Measurements from ENCODE around the gene PIK3AP1.
A peak's percentile ranks its signal among the peaks of the same experiment; 100 is the strongest.
"Not testable (repeated sequence)": the region's sequence is repeated elsewhere in the genome, so short reads cannot be mapped to it uniquely, and the experiment has no call there.

Gene PIK3AP1, protein sequence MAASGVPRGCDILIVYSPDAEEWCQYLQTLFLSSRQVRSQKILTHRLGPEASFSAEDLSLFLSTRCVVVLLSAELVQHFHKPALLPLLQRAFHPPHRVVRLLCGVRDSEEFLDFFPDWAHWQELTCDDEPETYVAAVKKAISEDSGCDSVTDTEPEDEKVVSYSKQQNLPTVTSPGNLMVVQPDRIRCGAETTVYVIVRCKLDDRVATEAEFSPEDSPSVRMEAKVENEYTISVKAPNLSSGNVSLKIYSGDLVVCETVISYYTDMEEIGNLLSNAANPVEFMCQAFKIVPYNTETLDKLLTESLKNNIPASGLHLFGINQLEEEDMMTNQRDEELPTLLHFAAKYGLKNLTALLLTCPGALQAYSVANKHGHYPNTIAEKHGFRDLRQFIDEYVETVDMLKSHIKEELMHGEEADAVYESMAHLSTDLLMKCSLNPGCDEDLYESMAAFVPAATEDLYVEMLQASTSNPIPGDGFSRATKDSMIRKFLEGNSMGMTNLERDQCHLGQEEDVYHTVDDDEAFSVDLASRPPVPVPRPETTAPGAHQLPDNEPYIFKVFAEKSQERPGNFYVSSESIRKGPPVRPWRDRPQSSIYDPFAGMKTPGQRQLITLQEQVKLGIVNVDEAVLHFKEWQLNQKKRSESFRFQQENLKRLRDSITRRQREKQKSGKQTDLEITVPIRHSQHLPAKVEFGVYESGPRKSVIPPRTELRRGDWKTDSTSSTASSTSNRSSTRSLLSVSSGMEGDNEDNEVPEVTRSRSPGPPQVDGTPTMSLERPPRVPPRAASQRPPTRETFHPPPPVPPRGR

DNA sequence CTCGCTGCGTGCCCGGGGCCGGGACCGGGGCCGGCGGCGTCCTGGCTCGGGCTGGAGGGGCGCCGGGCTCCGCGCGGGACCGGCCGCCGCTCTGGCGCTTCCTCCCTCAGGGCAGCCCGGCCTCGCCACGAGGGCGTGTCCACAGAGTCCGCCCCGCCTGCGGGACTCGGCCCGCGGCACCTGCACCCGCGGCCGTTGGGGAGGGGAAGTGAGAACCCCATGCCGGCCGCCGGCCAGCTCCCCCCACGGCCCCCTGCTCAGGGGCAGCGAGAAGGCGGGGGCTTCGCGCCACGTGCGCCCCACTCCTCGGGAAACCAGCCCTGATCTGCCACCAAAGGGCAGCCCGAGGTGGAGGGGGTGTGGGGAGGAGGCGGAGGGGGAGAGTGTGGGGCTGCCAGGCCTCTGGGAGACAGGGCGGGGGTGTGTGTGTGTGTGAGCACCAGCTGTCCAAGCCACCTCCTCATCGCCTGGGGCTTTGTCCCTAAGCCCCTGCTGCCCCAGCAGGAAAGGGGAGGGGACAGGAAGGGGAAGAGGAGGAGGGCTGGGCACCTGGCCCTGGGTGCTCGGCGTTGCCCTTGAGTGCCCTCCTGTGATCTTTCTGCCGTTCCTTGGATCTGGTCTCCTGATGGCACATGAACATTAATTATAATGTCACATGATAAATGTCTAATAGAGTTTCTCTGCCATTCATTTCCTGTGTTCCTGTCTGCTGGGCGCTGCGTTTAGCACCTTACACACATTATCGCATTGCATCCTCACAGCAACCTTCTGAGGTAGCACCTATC is at the start of gene PIK3AP1:
PIK3AP1 (minus strand) TSS at position 93 of the 785 bp plus-strand sequence. CDS start 120 bp downstream, outside the sequence.
- DNase-seq: peak; percentile 82

DNA sequence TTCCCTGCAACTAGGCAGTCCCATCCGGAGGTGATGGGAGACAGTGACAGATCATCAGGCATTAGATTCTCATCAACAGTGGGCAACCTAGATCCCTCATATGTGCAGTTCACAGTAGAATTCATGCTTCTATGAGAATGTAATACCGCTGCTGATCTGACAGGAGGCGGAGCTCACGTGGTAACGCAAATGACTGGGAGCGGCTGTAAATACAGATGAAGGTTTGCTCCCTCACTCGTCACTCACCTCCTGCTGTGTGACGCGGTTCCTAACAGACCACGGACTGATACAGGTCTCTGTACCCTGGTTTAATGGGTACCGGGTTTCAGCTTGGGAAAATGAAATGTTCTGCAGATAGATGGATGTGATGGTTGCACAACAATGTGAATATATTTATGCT is 47.8 kb upstream of the PIK3AP1 start:
- DNase-seq: no peak

DNA sequence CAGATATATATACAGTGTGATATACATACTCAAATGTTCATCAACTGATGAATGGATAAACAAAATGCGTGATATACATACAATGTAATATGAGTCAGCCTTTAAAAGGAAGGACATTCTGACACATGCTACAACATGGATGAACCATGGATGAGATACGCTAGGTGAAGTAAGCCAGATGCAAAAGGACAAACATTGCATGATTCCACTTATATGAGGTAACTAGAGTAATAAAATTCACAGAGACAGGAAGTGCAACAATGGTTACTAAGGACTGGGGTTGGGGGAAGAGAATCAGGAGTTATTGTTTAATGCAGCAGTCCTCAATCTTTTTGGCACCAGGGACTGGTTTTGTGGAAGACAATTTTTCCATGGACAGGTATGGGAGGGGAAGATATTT is 47.3 kb upstream of the PIK3AP1 start:
- DNase-seq: no peak

DNA sequence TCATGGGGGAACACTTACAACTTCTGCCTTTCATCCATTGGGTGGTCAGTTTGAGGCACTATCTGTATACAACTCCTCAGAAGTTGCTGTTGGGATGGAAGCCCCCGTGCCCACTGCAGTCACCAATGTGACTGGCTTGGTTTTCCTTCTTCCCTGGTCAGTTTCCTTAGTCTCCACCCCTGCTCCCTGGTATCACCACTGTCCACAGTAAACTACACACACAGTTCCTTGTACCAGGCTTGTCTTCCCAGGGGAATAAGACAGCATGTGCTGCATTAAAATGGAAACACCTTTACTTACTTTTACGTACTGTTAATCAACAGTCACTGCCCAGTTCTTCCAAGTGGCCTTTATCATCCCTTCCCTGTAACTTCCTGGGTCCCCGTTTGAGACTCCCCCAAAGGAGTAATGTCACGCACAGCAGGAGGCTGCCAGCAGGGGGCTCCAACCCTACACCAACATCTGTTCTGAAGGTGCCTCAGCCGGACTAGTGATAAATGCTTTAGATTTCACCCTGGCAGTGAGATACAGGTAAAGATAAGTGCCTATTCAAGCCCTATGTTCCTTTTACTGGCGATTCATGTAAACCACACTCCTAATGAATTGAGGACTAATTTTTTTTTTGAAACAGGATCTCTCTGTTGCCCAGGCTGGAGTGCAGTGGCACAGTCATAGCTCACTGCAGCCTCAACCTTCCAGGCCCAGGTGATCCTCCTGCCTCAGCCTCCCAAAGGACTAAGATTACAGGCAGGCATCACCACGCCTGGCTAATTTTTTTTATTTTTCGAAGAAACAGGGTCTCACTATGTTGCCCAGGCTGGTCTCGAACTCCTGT is 45.3 kb upstream of the PIK3AP1 start:
- peak; percentile 51 for DNase-seq

DNA sequence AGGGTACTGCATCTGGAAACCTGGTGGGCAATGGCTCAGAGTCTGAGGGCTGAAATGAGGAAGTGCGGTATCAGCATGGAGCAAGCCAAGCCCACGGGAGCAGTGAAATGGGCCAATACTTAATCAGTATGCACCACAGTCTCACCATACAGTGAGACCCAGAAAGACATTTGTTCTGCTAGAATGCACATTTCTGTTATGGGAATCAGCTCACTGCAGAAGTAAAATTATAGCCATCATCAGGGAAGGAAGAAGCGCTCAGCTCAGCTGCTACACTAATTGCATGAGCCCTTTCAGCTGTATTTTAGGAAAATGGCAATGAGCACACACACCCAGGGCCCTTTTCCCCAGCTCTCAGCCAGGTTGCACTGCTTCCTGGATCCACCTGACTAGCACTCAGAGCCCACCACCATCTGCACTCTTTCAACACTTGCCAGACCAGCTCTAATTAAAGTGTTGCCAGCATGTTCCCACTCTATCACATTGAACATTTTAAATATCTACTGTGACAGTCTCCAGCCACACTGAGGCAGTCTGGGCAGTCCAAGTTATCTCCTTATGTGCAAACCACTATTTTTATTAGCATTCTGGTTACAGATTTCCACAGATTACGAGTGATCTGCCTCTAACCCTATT is 44.2 kb upstream of the PIK3AP1 start:
- no peak for DNase-seq

DNA sequence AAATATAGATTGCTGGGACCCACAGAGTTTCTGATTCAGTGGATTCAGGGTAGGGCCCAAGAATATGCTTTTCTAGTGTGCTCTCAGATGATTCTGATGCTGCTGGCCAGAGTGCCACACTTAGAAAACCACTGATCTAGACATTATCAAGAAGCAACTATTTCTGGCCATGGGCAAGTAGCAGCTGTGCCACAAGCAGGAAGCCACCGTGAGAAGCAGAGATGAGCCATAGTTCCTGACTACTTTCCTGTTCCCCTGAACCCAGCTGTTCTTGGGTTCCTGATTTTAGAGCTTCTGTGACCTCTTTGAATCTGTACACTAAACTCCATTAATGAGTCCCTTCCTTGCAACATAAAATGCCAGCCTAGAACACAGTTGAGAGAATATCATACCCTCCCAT is 38.1 kb upstream of the PIK3AP1 start:
- DNase-seq: peak; percentile 26

DNA sequence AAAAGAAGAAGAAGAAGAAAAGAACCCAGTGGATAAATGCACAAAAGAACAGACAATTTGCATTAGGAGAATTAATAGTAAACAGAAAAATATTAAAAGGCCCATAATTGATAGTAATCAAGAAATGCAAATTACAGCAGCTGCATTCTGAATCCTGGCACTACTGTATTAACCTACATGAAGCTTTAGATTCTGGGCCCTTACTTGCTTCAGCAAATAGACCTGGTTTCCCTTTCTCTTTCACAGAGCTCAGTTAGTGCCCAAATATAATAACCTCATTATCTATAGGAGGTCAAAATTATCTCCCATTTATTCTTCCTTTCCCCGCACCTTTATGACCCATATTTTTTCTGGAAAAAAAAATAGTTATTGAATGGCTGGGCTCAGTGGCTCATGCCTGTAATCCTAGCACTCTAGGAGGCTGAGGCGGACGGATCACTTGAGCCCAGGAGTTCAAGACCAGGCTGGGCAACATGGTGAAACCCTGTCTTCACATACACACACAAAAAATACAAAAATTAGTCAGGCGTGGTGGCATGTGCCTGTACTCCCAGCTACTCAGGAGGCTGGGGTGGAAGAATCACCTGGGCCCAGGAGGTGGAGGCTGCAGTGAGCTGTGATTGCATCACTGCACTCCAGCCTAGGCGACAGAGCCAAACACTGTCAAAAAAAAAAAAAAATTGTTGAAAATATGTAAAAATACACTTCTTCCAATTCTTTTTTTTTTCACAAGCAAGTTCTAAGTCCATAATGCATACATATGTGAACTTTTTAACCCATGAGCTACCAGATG is 36.0 kb upstream of the PIK3AP1 start:
- no peak for DNase-seq

DNA sequence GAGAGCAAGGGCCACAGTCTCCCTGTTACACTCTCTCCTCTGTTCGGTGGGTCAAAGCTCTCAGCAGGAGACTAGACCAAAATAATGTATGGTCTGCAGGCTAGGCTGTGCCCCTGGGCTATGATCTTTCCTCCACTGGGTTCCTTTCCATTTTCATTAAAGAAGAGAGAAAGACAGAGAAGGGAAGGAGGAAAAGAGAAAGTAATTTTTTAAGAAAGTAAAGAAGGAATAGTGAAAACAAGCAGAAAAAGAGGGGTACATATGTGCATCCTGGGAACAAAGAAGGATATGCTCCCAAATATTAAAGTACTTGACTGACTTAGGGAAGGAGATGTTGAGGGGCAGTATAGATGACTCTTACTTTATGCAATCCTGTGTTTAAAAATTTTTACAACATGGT is 33.6 kb upstream of the PIK3AP1 start:
- DNase-seq: no peak

DNA sequence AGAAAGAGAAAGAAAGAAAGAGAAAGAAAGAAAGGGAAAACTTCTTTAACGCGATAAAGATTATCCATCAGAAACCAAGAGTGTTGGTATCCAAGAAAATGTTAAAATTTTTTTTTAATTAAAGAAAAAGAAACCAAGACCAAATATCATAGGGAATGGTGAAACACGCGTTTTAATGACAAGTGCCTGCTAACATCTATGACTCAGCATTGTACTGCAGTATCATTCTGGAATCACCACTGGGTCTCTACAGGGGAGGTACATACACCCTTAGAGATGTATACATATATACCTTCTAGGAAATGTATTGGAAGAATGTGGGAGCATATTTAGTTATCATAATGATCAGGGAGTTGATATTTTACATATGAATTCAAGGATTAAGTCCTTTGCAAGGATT is 32.1 kb upstream of the PIK3AP1 start:
- DNase-seq: no peak

DNA sequence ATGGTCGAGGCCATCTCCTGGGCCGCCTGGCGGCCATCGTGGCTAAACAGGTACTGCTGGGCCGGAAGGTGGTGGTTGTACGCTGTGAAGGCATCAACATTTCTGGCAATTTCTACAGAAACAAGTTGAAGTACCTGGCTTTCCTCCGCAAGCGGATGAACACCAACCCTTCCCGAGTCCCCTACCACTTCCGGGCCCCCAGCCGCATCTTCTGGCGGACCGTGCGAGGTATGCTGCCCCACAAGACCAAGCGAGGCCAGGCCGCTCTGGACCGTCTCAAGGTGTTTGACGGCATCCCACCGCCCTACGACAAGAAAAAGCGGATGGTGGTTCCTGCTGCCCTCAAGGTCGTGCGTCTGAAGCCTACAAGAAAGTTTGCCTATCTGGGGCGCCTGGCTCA is 30.0 kb upstream of the PIK3AP1 start:
- not testable (repeated sequence) for DNase-seq

DNA sequence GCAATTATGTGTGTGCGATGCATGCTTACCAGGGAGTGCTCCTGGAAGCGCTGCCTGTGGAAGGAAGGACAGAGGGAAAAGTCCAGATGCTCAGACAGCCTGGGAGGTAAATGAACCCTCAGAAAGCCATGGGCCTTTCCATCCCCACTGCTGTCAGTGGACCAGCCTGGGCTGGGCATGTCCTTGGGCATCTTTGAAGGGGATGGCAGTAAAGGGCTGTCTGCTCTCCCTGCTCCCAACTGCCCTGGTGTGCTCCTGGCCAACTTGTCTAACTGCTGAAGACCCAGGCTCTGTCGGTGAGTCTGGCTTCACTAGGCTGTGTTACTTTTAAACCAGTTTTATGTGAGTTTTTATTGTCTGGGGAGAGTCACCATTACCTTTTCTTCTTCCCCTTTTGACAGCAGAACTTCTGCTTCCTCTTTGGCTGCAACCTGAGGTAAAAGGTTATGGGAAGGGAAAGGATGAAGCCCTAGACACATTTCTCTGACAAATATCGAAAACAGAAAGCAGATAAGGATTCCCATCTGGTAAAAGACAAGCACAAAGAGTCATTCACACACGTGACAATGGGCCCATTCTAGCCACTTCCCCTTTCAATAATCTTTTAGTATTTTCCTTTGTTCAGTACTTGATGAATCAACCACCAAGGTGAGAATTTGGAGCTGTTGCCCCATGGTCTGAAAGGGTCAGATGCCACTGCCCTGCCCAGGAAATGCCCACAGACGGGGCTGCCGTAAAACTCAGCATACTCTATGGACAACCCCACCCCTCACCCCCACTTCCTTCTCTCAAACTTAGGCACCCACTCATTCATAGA is 27.6 kb upstream of the PIK3AP1 start:
- no peak for DNase-seq

DNA sequence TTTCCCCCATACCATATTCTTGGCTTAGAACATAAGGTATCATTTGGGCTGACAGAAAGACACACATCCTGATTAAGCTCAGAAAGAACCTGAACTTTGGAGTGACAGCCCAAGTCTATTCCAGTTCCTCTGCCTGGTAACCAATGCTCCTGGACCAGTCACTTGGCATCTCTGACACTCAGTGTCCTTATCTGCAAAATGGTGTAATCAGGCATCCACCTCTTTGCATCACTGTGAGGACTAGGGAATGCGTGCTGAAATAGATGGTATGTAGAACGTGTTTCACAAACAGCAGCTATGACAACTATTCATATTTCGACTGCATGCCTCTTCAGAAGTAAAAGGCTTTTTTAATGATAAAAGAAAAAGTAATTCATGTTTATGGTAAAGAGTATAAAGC is 26.2 kb upstream of the PIK3AP1 start:
- no peak for DNase-seq

DNA sequence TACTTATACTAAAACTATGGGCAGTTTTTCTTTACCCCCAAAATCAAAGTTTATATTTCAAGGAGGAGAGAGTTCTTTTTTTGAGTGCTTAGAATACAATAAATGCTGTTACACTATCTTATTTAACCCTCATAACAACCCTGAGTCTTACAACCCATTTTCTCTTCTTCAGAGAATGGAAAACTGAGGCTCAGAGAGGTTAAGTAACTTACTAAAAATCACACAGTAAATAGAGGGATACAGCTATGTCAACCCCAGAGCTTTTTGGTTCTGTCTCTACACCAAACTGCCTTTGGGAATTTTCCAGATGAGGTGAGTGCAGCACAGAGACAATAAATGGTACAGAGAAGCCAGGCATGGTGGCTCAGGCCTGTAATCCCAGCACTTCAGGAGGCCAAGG is 25.6 kb upstream of the PIK3AP1 start:
- no peak for DNase-seq

DNA sequence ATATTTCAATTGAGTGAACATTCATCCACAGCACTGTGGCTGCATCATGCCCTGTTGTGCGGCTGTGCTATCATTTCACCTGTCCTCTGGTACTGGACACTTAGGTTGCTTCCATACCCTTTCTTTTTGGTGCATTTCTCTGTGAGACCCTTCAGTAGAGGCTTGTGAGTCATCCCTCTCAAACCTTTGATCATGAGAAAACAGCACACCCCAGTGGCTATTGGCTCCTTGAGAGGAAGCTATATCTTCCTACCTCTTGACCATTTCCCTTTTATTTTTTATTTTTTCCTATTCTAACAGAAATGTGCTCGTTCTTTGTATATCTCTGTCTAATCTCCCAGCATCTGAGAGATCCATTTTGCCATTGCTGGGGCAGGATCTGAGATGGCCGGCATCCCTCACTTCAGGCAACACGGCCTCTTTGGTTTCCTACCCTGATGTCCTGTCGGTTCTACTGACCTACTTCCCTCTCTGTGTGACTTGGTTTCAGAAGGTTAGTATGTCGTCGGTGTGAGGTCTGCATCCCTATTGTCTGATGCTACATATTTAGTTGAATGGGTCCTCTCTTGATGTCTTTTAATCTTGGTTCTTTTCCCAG is 23.8 kb upstream of the PIK3AP1 start:
- no peak for DNase-seq

DNA sequence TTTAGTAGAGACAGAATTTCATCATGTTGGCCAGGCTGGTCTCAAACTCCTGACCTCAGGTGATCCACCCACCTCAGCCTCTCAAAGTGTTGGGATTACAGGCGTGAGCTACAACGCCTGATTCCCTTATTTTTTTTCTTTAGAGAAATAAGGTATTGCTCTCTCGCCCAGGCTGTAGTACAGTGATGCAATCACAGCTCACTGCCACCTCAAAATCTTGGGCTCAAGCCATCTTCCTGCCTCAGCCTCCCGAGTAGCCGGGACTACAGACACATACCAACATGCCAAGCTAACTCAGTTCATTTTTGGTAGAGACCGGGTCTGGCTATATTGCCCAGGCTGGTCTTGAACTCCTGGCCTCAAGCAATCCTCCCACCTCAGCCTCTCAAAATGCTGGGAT is 21.2 kb upstream of the PIK3AP1 start:
- not testable (repeated sequence) for DNase-seq

DNA sequence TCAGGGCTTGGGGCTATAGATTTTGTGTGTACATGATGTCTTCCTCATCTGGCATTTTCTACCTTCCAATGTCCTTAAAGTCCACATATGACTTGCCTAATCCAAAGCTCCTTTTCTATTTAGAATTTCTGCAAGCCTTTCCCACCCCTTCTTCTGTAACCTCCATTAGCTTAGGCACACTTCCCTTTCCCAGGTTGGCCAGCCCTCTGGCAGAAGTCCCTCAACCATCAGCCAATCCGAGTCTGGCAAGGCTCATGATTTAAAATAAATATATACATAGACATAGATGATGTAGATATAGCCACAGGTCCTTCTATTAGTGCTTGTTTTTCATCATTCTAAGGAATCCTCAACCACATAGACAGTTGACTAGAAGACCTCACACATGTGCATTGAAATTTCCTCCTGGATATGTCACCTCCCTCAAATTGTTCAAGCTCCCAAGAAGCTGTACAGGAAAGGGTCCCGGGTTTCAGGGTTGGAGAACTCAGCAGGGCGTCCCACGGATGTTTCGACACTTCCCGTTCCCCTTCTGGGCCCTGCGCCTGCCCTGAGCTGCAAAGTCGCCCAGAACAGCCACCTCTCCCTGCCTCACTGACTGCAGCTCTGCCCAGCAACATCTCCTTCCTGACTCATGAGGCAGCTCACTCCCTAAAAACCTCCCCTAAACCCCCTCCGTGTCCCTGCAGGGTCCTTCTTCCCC is 20.4 kb upstream of the PIK3AP1 start:
- no peak for DNase-seq

DNA sequence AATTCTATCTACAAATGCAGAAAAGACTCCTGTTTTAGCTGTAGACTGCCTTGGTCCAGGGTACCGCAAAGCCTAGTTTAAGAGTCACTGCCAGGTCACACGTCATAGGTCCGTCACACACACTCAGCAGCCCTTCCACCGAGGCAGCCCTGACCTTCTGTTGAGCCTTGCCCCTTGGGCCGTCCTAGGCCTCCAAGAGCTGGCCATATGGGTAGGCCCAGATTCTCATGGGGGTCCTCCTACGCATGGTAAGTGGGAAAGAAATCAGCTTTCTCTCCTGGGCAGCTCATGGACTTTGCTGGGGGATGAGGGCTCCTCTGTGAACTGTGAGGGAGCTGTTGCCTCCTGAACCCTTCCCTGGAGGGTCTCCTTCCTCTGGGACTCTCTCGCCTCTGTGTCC is 19.8 kb upstream of the PIK3AP1 start:
- no peak for DNase-seq

DNA sequence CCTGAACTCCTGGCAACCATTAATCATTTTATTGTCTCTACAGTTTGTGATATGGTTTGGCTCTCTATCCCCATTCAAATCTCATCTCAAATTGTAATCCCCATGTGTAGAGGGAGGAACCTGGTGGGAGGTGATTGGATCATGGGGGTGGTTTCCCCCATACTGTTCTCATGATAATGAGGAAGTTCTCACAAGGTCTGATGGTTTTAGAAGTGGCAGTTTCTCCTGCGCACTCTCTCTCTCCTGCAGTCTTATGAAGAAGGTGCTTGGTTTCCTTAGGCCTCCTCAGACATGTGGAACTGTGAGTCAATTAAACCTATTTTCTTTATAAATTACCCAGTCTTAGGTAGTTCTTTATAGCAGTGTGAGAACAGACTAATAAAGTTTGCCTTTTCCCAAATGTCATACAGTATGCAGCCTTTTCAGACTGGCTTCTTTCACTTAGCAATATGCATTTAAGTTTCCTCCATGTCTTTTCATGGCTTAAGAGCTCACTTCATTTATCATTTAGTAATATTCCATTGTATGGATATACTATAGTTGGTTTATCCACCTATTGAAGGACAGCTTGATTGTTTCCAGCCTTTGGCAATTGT is 17.1 kb upstream of the PIK3AP1 start:
- not testable (repeated sequence) for DNase-seq

DNA sequence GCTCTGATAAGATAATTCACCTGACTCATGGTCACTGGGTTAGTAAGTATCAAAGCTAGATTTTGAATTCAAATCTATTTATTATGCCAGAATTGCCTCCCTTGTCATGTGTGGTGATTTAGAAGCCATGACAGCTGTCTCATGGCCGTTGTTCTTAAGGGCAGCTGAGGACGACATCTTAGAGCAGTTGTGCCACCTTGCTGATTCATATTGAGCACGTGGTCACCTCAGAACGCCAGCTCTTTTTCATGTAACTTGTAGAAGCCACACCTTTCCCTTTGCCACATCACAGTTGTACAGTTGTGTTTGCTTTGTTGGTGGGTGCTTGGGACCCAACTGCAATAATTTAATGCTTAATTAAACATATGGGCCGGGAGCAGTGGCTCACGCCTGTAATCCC is 4.3 kb upstream of the PIK3AP1 start:
- DNase-seq: no peak
